Activated CD4-positive, alpha-beta T cell treated with anti-CD3 and anti-CD28 coated beads, Interleukin-2, amount 50 U/mL, for 48 hours (primary cell): ENCODE data around the gene GPBAR1.

Source experiments
- DNase-seq, 2 experiments: peaks; one replicate each; pipeline ENCODE4 v3.0.0-alpha.2; 2020

Gene GPBAR1

DNA sequence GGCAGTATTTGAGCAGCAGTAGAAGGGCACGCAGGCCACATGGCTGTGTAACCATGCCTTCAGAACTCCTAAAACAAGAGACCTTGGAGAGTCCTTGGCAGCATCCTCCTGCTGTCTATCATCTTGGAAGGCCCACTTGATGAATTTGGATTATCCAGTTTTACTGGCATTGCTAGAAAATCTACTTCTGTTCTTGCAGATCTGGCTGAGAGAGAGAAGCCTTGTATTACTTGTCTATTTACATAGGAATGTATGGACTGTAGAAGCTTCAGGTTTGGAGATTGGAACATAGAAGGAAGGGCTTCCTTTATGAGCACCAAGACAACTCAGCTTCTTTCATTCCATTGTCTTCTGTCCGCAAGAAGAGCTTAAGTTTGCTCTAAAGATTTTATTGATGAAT is 16.1 kb upstream of the GPBAR1 start:
- DNase-seq: no peak

DNA sequence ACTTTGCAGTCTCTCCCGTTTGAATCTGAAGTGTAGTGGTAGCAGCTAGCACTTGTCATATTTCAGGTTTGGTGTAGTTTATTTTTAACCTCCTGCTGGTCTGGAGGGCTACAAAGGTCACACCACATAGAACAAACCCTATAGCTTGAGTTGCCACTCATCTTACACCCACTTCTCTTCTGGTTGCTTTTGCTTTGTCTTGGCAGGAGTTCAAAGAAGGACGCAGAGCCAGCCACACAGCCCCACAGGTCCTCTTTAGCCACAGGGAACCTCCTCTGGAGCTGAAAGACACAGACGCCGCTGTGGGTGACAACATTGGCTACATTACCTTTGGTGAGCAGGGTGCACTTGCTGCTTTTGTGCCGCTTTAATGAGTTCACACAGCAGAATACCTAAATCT is 15.6 kb upstream of the GPBAR1 start:
- no peak for DNase-seq

DNA sequence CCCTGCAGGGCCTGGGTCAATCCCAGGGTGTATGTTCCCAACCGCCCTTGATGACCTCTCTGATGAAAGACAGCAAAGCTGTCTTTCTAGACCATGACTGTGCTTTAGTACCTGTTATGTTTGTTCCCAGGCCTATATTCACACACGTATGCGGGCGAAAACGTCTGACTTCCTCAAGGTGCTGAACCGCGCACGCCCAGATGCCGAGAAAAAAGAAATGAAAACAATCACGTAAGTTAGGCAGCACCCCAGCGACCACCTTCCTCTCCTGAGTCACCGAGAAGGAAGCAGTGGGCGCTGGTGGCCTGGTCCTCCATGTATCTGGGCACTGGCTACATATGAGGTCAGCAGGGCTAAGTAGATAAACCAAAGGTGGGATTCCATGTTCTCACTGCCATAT is 11.1 kb upstream of the GPBAR1 start:
- DNase-seq: no peak

DNA sequence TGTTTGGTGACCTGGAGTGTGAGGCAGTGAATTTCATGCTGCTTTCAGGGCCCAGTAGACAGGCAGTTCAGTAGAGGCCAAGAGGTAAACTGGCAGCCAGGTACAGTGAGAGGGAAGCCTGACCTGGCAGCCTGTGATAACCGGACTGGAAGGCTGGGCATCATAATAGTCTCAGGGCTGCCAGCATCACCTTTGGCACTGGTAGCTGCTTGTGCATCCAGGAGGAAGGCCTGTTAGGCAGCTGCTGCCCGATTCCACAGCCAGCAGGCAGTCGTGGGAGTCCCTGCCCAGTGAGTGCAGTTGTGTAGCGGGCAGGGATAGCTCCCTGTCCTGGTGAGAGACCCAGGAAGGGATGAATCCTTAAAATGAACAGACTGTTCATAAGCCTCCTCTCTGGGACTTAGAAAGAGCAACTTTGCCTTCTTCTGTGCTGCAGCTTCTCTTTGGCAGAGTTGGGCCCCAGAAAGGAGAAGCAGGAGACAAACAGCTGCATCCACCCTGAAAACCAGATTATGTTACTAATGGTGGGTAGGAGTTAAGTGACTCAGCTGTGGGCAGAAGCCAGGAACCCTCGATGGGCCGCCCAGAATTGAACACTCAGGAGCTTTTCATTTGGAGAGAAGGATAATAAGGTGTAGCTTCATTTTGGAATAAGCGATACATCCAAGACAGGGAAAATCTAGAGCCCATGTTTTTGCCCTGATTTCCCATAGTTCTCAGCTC is 8.1 kb upstream of the GPBAR1 start:
- DNase-seq: no peak

DNA sequence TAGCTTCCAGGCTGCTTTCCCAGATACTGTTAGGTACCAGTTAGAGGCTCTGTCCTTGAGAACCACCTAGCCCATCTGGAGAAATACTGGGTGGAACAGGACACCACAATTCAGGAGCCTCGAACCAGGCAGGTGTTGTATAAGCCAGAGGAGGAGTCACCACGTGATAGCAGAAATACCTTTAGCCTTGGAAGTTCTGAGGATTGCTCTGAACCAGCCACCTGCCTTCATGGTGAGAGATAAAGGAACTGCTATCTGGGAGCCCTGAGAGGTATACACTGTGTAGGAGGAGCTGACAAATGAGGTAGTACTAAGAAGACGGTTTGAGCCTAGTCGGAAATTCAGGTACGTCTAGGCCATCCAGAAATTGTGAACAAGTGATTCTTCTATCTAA is 7.6 kb upstream of the GPBAR1 start:
- DNase-seq: no peak

DNA sequence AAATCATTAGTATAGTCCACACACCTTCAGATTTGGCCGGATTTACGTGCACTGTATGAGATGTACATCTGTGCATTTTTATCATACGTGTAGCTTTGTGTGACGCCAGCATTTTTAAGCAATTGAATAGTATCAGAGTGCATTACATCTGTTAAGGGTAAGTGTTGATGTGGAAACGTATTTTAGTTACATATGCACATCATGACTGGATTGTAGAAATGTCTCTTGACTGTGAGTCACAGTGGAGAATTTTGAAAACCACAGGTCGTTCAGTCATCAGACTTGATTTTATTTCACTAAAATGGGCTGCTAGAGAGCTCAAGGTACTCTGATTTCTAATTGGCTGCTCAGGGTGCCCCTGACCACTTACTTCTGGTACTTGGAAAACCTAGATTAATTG is 5.4 kb upstream of the GPBAR1 start:
- no peak for DNase-seq

DNA sequence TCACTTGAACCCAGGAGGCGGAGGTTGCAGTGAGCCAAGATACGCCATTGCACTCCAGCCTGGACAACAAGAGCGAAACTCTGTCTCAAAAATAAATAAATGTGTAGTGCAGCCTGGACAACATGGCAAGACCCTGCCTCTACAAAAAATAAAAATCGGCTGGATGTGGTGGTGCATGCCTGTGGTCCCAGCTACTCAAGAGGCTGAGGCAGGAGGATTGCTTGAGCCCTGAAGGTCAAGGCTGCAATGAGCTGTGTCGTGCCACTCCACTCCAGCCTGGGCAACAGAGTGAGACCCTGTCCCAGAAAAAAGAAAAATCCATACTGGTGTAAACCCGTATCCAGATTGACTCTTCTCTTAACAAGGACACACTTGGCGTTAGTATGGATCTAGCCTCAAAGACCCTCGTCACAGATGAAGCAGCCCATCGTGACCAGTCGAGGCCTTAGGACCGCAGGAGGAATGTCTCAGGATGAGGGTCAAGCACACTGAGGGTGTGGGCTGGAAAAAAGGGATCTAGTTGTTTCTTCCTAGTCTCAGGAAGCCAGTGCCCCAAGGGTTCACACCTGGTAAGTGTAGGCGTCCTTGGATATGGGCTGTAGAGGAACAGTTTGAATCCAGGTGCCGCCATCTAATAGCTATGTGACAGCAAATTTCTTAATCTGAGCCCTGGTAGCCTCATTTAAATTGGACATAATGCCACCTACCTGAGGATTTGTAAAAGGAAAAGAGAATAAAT is 4.0 kb upstream of the GPBAR1 start:
- no peak for DNase-seq

DNA sequence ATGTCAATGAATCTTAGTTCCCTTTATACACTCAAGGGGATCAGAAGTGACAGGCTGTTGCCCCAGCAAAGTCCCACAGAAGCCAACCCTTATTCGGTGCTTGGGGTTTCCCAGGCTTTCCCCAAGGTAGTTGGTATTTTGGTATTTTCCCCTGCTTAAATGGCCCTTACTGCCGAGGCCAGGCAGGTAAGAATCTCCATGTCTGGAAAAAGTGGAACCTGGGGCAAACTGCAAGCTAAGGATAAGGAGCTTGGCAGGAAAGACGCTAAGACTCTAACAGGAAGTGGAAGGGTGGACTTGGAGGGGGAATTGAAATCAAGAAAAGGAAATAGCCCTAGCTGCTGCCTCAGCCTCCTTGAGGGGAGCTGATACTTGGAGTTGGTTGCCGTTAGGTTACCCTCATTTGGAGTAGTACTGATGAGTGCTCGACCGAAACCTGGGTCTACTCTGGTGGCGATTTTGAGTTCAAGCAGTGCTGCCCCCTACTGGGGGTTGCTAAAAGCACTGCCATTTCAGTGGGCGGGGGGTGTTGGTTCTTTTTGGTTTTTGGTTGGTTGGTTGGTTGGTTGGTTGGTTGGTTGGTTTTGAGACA is 3.3 kb upstream of the GPBAR1 start:
- DNase-seq: peak; percentile 72 to 78

DNA sequence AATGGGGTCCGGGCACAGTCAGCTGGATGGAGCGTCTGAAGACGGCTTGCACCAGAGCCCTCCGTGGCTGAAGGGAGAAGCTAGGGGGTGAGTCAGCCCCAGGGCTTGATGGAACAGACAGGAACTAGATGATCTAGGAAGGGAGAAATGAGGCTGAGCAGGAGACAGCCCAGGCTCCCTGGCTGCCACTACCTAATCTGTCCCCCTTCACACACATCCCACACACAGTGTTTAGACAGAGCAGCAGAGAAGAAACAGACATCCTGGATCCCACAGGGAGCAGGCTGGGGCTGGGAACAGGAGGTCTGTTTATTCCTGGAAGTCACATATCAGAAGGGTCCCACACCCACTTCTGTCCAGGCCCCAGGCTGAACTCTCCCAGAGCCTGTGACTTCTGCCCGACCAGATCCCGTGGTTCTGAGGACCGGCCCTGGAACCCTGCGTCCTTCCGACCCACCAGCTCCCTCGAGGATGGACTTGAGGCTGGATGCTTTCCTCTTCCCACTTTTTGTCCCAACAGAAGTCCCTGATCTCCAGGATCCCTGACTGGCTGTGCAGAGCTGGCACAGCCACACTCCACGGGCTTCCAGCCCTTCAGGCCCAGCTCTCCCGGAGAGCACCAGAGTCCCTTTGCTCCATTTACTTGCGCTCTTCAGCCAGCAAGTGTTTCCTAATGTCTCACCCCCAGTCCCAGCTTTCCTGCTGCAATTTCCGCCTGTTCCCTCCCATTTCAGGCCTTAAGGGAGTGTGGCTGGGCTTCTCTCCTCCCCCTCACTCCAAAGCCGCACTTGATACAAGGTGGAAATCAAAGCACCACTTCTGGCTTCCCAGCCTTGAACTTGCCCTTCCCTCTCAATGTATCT is 1.5 kb upstream of the GPBAR1 start:
- no peak for DNase-seq

DNA sequence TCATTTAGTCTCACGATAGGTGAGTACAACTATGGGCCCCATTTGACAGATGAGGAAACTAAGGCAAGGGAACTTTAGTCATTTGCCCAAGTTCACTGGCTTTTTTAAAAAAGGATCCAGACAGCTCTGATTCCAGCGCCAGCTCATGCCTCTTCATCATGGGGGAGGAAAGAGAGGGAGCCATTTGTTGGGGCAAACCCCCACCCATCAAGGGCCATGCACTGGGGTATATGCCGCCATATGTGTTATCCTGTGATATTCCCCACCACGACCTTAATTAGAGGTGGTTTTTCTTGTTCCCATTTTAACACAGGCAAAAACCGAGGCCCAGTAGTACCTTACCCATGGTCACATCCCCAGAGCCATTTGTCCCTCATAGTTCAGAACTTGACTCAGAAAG is 649 bp upstream of the GPBAR1 start:
- DNase-seq: no peak

DNA sequence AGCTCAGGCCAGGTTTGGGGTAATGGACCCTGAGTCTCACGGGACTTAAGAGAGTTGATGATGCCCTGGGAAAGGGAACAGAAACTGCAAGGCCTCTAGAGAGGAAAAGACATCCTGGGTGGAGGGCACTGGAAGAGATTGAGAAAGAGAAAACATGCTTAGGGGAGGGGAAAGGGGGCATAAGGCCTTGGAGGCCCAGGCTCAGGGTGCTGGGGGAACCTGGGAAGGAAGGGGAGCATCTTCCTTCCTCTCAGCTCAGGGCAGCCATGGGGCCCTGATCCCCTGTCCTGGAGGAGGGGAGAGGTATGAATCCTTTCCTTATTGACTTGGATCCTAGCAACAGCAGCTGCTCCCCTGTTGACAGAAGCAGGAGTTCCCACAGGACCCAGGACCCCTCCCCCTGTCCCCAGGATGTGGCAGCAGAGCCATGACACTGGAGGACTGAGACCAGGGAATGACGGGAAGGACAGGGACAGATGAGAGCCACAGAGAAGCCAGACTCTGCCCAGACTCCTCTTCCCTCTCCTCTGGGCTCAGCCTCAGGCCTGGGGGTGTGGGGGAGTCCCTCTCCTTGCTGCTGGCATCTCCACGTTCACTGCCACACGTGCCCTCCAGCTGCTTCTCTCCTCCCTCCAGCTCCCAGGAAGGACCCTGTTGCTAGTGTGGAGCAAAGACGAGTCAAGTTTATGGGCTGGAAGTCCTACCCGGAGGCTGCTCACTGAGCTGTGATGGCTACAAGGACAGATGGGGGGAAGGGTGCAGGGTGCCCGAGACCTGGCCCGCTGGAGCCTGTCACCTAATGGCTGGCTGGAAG is 815 bp downstream of the GPBAR1 start:
- no peak for DNase-seq

DNA sequence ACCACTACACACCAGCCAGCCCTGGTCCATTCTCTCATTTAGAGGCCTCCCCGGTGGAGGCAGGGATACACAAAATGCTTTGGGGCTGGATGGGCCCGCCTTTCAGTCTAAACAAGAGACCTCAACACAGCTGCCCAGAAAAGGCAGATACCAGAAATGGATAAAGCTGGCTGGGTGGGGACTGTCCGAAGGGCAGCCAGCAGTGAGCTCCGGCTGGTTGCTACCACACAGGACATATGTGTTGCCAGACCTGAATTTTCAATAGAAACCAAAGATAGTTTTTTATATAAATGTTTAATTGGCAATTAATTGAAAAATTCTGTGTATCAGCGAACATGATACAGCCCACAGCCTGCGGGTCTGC is 1.4 kb downstream of the GPBAR1 start:
- DNase-seq: no peak

DNA sequence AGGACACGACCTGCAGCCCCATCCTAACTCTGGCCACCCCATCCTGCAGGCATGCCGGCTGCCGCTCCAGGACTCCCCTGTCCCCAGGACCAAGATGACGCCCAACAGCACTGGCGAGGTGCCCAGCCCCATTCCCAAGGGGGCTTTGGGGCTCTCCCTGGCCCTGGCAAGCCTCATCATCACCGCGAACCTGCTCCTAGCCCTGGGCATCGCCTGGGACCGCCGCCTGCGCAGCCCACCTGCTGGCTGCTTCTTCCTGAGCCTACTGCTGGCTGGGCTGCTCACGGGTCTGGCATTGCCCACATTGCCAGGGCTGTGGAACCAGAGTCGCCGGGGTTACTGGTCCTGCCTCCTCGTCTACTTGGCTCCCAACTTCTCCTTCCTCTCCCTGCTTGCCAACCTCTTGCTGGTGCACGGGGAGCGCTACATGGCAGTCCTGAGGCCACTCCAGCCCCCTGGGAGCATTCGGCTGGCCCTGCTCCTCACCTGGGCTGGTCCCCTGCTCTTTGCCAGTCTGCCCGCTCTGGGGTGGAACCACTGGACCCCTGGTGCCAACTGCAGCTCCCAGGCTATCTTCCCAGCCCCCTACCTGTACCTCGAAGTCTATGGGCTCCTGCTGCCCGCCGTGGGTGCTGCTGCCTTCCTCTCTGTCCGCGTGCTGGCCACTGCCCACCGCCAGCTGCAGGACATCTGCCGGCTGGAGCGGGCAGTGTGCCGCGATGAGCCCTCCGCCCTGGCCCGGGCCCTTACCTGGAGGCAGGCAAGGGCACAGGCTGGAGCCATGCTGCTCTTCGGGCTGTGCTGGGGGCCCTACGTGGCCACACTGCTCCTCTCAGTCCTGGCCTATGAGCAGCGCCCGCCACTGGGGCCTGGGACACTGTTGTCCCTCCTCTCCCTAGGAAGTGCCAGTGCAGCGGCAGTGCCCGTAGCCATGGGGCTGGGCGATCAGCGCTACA is 2.1 kb downstream of the GPBAR1 start:
- no peak for DNase-seq

DNA sequence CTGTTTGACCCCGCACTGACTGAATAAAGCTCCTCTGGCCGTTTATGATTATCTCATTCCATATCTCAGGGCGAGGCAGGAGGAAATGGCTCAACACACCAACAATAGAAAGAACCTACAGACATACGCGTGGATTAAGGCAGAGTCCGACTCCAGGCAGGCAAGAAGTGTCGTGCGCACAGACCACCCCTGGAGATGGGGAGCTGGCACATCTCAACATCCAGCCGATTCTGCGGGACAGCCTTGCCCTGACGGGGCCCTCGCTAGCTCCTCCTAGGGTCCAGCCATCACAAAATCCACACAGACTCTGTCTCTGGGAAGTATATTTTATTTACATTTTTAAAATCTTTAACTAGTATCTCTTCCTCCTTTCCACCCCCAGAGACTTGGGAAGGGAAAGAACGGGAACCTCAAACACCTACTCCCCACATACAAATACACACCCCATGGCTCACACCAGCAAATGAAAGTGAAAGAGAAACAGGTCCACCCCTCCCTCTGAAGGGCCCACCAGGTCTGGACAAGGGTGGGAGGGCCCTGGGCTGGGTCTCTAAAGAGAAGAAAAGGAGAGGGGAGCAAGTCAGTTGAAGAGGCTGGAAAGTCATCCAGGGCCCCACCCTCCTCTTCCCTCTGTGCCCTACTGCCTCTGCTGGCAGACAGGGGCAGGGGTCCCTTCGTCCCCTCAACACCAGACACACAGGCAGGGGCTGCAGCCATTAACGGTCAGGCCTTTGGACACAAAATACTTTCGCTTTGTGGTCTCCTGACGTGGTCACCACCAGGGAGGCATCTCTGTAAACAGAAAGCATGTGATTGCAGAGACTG is 3.2 kb downstream of the GPBAR1 start:
- no peak for DNase-seq

DNA sequence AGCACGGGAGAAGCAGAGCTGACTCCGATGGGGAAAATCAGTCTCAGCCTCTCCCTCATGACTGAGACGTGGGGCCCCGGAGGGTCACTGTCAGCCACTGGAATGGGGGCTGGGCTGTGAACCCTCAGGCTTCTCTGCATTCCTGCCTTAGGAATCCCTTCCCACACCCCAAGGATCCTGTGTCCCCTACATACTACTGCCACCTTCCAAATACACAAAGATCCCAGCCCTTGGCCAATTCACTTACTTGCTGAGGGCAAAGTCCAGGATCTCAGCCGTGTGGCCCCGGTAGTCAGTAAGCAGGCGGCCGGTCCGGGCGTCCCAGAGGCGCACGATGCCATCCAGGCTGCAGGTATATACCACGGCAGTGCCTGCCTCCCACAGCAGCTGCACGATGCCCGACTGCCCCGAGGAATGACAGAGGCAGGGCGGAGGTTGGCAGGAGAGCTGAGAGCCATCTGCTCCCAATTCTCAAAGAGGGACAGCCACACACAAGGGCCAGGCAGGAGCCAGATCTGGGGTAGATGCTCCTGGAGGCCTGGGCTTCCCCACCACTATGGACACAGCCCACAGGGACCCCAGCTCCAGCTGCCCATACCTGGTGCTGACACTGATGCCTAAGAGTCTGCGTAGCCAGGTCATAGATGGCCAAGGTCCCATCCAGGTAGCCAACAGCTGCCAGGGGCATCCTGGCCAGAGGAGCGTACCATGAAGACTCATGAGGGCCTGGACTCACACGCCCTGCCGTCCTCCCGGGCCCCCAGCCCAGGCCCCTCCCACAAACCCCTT is 4.2 kb downstream of the GPBAR1 start:
- DNase-seq: no peak

DNA sequence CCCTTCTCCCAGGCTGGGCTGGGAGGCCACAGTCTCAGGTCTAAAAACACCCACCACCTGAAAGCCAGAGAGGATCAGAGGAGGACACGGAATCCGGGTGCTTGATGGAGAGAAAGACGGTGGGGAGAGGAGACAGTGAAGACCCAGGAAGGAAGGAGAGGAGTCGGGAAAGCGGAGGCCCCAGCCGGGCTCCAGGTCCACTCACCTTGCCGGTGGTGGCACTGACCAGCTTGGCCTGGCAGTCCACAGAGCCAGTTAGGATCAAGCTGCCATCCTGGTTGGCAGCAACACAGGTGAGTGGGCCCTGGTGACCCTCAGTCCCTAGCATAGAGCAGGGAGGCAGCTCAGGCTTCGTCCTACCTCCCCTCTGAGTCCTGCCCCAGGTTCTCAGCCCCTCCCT is 4.8 kb downstream of the GPBAR1 start:
- DNase-seq: no peak

DNA sequence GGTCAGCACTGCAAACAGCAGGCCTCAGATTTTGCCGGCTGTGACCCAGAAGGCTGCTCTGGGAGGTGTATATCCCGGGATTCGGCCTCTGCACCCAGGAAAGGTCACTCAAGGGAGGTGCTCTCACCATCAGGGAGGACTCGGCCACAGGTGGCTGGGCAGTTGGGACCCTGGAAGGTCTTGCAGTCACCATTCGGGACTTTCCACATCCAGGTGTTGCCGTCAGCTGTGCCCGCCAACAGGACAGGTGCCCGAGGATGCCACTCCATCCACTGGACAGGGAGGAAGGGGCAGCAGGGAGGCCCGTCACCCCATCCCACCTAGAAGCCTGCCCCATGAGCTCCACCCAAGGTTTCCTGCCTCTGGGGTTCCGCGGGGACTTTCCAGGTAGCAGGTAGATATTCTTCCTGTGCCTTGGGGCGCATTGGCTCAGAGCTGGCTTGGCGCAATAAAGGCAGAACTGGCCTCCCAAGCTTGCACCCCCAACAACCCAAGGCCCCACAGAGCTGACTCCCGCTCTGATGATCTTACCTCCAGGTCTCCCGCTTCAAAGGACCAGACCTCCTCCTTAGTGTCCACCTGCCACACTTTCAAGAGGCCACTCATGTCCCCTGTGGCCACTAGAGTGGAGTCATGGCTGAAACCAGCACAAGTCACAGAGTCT is 5.6 kb downstream of the GPBAR1 start:
- no peak for DNase-seq

DNA sequence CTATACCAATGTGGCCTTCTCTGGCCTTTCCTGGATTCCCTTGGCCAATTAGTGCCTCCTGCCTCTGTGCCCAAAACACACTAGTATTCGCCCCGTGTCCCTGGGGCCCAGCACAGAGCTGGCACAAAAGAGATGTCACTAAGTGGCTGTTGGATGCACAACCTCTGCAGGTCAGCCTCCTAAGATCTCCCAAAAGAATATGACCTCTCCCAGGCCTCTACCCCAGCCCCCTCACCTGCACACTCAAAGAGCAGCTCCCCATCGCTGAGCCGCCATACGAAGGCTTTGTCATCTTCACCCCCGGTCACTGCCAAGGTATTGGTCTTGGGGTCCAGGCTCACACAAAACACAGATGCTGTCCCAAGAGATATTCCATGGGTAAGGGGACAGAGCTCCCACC is 6.4 kb downstream of the GPBAR1 start:
- DNase-seq: no peak
